Mammary epithelial cell (primary cell): Measurements from ENCODE around the gene COL9A3.

Experiments
- EZH2 ChIP-seq: IDR thresholded peaks from 2 replicates; pipeline ENCODE4 v1.6.1; 2012; ENCODE audit warnings: low read length, inconsistent platforms, borderline replicate concordance
- TF ChIP-seq, protein P1 (sequence below), 2 donors: IDR thresholded peaks in 1 of 2; conservative IDR thresholded peaks in 1 of 2; 2 replicates each; pipeline ENCODE4 v1.5.1; 2011 to 2012; ENCODE audit warnings: inconsistent platforms in 2 of 2, low read length in 2 of 2, mild to moderate bottlenecking in 2 of 2, control low read depth in 1 of 2, low read depth in 1 of 2; ENCODE audit not compliant: insufficient read depth in 1 of 2; ENCODE audit errors: extremely low read depth in 1 of 2

DNA sequence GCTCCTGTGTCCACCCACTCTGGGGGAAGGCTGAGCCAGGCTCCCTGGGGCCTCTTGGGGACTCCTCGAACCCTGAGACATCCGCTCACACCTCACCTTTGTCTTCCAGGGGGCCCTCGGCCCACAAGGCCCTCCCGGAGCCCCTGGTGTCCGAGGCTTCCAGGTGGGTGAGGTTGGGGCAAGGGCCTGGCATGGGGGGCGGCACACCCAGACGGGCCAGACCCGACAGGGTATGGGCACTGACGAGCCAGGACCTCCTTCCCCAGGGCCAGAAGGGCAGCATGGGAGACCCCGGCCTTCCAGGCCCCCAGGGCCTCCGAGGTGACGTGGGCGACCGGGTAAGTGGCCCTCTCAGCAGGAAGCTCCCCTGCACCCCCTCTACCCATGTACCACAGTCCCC is 13.4 kb downstream of the COL9A3 start:
- TF ChIP-seq, protein P1, sequence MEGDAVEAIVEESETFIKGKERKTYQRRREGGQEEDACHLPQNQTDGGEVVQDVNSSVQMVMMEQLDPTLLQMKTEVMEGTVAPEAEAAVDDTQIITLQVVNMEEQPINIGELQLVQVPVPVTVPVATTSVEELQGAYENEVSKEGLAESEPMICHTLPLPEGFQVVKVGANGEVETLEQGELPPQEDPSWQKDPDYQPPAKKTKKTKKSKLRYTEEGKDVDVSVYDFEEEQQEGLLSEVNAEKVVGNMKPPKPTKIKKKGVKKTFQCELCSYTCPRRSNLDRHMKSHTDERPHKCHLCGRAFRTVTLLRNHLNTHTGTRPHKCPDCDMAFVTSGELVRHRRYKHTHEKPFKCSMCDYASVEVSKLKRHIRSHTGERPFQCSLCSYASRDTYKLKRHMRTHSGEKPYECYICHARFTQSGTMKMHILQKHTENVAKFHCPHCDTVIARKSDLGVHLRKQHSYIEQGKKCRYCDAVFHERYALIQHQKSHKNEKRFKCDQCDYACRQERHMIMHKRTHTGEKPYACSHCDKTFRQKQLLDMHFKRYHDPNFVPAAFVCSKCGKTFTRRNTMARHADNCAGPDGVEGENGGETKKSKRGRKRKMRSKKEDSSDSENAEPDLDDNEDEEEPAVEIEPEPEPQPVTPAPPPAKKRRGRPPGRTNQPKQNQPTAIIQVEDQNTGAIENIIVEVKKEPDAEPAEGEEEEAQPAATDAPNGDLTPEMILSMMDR (conservative IDR thresholded peaks at IDR 0.05 in 1 of 2, IDR thresholded peaks at IDR 0.05 in 1 of 2; ENCODE audit: extremely low read depth in 1 of 2, insufficient read depth in 1 of 2, low read depth in 1 of 2, low read length in 2 of 2) = no peak
- TF ChIP-seq EZH2 = no peak
